Fibroblast of skin of right quadriceps (primary cell): ENCODE measurements around the gene DSE.
"Not testable (repeated sequence)": the region's sequence is repeated elsewhere in the genome, so short reads cannot be mapped to it uniquely, and the experiment has no call there.

Source experiments
- DNase-seq: peaks from one replicate; pipeline ENCODE4 v3.0.0-alpha.2; 2013

DSE gene

DNA sequence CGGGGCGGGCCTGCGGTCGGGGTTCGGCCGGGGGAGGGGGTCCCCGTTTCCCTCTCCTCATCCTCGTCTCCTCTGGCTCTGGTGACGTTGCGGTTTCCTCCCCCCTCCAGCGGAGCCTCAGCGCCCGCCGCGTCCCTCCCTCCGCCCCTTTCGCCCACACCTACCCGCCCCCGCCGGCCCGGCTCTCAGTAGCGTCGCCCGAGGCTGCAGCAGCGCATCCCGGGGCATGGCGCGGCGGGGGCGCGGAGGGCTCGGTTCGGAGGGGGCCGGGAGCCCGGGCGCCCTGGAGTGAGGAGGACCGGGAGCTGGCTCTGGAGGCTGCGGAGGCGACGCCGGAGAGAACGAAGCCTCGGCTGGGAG is at the start of gene DSE:
Gene DSE (plus strand): TSS at position 188 of the 360 bp plus-strand sequence. CDS start 28,304 bp downstream, outside the sequence.
- peak; percentile 89 for DNase-seq

DNA sequence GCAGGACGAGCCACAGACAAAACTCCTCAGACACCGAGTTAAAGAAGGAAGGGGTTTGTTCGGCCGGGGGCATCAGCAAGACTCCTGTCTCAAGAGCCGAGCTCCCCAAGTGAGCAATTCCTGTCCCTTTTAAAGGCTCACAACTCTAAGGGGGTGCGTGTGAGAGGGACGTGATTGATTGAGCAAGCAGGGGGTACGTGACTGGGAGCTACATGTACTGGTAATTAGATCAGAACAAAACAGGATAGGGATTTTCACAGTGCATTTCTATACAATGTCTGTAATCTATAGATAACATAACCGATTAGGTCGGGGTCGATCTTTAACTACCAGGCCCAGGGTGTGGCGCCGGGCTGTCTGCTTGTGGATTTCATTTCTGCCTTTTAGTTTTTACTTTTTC is 48.8 kb upstream of the DSE start:
- DNase-seq: not testable (repeated sequence)

DNA sequence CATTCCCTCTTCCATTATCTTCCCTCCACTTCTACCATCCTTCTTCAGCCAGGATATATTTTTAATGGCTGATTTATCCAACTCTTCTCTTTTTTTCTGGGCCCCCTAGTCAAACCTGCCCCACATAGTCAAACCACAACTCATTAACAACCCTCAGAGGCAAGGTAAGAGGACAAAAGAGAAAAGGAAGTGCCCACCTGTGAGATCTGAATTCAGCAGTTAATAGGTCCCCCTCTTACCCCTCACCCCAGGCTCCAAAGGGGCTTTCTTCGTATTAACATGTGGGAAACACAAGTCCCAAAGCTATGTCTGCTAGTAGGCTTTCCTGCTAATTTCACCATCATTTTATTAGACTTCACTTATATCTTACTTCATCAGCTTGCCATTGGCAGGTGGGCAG is 46.9 kb upstream of the DSE start:
- DNase-seq: no peak

DNA sequence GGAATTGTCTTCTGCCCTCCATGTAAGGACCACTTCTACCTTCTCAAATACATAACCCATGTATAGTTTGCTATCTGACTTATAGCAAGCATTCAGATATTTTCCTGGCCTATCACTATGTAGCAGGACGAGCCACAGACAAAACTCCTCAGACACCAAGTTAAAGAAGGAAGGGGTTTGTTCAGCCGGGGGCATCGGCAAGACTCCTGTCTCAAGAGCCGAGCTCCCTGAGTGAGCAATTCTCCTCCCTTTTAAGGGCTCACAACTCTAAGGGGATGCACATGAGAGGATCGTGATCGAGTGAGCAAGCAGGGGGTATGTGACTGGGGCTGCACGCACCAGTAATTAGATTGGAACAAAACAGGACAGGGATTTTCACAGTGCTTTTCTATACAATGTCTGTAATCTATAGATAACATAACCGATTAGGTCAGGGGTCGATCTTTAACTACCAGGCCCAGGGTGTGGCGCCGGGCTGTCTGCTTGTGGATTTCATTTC is 45.1 kb upstream of the DSE start:
- DNase-seq: not testable (repeated sequence)

DNA sequence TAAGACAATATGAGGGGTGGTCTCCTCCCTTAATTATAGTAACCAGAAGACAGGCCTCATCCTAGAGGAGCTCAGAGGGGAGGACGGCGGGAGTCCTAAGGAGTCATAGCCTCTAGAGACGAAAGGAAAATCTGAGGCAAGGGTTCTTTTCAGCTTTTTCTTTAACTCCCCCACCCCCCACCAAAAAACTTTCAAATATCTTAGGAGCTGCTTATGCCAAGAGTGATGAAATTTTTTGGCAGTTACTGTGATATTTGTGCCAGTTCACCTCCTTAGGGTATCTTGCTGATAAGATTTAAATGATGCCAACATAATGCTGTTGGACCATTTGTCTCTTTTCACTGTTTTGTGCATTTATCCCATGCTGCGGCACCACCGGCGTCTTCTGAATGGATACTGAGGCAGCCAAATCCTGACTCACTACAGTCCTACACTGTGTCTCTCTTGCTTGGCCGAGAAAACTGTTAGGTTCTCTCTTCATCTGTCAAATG is 44.5 kb upstream of the DSE start:
- DNase-seq: no peak

DNA sequence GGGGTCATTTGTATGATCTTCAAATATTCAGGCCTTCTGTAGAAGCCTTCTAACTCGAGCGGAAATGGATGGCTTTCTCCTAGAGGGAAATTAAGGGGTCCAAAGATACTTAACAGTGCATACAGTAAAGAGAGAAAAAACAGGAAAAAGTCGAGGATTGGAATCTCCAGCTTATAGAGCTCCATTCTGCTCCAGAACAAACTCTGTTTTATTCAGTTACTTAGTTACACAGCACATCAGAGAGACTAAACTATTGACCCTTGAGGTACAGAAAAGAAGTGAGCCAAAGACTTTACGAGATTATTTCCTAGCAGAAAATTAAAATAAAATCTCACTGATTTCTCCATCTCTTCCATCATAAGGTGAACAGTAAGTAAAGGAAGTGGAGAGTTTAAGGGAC is 43.8 kb upstream of the DSE start:
- no peak for DNase-seq

DNA sequence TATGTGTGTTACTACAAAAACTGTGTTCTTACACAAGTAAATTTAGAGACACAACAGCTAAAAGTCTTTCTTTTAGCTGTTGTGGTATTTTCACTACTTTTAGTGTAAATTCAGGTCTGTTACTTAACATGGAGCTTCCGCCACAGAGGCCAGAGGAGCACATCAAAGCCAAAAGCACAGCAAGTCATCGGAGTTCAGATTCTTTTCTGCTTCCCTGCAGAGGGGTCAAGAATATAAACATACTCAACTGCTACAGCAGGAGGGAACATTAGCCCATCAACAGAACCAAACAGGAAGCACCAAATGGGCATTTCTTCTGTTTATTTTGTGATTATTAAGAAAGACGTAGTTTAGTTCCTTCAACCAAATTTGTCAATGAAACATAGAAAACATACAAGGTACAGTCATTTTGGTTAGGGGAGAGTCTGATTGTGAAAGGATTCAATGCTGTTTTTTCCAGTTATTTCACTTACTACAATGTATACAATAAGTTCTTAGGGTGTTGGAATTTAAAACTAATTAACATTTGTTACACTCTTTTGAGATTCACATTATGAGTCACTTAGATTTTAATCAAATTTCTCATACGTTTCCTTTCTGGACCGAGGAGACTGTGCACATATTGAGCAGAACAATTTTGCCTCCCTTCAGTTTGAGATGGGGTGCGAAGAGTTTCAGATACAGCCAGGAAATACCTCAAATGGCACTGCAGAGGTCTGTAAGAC is 42.8 kb upstream of the DSE start:
- DNase-seq: no peak

DNA sequence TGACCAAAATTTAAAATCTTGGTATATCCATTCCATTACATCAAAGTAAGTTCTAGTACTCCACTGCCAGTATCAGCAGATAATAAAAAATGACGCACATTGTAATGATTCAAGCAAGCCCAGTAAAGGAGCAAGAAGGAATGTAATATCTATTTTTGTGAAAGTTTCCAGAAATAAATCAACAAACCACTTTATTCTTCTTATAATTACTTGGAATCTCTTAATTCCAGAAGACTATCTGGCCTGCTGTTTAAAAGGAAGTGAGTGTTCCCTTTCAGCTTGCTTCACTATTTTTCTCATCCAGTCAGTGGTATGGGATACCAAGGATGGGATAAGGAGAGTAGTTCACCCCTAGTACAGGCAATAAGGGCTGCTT is 42.2 kb upstream of the DSE start:
- DNase-seq: peak; percentile 69

DNA sequence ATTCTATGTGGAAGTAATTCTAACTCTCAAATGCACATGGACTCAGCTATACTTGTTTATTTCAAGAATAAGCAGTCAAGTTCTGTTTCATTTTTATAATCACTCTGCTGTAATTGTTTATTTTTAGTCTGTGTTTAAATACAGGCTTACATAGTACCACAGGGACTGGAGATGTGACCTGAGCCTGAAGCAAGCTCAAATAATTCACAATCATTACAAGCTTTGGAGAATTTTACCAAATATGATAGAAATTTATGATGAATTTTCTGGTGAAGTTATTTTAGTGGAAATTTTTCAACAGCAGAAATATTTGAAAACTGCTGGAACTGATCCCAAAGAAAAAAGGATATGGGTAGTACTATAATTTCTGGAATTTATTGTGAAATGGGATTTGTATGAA is 41.6 kb upstream of the DSE start:
- peak; percentile 65 for DNase-seq

DNA sequence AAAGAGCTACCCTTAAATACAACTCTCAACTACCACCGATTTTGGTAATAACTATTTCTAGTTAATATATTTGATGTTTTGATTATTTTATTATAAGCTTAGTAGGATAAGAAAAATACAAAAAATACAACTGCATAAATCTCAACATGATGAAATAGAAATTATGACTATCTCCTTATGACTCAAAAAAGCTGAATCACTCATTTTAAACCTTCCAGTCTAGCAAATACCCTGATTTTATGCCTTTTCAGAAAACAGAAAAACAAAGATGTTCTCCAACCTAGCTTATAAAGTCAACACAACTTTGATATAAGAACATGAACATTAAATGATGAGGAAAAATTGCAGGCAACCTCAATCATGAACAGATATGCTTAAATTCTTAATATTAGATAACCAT is 40.2 kb upstream of the DSE start:
- DNase-seq: peak; percentile 13

DNA sequence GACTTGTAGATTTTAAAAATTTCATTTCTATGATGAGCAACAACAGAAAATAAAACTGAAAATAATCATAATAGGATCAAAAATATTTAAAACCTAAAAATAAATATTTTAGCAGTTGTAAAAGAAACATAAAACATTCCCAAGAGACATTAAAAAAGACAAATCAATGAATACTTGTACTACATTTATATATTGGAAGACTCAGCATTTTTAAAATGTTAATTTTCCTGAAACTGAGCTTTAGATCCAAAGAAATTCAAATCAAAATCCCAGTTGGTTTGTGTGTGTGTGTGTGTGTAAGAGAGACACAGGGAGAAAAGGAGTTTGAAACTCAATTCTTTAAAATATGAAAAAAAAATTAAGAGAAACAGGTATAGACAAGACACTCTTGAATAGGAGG is 38.7 kb upstream of the DSE start:
- no peak for DNase-seq

DNA sequence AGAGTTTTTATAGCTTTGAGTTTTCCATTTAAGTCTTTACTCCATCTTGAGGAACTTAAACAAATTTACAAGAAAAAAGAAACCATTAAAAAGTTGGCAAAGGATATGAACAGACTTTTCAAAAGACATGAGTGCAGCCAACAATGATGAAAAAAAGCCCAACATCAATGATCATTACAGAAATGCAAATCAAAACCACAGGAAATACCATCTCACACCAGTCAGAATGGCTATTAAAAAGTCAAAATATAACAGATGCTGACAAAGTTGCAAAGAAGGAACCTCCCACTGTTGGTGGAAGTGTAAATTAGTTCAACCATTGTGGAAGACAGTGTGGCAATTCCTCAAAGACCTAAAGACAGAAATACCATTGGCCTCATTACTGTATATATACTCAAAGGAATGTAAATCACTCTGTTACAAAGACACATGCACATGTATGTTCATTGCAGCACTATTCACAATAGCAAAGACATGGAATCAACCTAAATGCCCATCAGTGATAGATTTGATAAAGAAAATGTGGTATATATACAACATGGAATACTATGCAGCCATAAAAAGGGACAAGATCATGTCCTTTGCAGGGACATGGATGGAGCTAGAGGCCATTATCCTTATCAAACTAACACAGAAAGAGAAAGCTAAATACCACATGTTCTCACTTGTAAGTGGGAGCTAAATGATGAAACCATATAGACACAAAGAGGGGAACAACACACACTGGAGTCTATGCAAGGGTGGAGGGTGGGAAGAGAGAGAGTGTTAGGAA is 35.9 kb upstream of the DSE start:
- peak; percentile 82 for DNase-seq

DNA sequence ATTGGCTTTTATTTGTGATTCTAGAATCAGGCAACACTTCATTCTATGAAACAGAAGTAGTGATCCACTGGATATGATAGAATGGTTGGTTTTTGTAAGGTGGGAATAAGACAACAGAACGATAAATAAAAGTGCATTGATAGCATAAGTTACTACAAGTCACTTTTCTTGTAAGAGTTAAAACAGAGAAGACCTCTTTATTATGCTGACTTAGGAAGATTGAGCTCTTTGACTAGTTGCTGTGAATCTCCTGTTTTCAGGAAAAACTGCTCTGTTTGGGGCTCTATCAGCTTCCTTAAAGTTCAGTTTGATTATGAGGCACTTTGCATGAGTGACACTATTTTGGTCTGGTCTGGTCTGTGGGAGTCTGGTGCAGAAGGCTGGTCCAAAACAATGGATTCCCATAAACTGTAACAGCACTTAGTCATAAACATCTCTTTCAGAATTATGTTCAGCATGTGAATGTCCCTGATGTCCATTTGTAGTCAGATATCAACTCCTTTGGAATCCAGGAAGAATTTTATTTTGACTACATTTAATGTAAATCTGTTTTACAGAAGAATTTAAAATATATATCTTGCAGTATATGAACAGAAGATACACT is 35.0 kb upstream of the DSE start:
- no peak for DNase-seq

DNA sequence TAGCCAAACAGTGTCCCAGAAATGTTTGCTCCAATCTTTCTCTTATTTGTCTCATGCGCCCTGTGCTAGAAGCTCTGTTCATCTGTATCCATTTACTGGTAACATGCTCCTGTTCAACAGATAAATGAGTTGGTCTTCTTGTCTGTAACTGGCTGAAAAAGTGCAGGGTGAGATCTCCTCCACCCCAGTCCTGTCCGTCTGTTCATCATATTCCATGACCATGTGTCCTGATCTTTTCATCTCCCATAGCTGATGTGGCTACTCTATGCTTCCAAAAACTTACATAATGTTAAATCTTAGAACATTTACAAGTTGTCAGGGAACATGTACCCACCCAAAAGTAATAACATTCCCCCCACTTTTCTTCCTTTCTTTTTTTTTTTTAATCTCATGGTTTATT is 31.8 kb upstream of the DSE start:
- no peak for DNase-seq

DNA sequence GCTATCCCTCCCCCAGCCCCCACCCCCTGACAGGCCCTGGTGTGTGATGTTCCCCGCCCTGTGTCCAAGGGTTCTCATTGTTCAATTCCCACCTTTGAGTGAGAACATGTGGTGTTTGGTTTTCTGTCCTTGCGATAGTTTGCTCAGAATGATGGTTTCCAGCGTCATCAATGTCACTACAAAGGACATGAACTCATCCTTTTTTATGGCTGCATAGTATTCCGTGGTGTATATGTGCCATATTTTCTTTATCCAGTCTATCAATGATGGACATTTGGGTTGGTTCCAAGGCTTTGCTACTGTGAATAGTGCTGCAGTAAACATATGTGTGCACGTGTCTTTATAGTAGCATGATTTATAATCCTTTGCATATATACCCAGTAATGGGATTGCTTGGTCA is 30.1 kb upstream of the DSE start:
- not testable (repeated sequence) for DNase-seq

DNA sequence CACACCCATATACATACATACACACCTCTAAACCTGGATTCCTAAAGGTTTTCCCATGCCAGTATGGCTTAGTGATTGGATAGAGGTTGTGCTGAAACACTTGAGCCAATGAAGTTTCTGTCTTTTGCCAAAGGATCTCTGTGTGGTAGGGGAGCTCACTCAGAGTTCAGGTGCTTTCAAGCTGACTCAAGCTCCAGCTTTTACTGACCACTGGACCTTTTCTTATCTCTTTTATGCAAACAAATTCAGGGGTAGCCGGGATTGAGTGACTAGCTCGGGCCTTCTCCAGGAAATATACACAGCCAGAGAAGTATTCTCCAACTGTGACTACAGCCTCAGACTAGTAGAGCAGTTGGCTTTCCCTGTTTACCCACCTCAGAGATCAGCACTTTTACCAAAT is 21.5 kb upstream of the DSE start:
- DNase-seq: no peak

DNA sequence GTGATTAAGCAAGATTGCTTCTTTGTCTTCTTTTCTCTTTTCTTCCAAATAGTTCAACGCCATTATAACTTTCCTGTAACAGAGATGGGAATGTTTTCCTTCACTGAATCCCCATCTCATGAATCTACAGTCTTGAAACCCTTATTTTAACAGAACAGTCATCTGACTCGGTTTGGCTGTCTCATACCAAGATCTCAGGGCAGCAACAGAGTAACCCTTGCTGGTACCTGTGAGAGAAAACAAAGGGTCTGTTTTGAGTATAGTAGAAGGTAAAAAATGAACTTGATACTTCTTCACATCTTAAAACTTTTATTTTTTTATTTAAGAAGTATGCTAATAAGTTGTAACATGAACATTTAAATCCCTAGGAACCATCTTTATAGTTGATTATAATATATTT is 19.6 kb upstream of the DSE start:
- DNase-seq: no peak

DNA sequence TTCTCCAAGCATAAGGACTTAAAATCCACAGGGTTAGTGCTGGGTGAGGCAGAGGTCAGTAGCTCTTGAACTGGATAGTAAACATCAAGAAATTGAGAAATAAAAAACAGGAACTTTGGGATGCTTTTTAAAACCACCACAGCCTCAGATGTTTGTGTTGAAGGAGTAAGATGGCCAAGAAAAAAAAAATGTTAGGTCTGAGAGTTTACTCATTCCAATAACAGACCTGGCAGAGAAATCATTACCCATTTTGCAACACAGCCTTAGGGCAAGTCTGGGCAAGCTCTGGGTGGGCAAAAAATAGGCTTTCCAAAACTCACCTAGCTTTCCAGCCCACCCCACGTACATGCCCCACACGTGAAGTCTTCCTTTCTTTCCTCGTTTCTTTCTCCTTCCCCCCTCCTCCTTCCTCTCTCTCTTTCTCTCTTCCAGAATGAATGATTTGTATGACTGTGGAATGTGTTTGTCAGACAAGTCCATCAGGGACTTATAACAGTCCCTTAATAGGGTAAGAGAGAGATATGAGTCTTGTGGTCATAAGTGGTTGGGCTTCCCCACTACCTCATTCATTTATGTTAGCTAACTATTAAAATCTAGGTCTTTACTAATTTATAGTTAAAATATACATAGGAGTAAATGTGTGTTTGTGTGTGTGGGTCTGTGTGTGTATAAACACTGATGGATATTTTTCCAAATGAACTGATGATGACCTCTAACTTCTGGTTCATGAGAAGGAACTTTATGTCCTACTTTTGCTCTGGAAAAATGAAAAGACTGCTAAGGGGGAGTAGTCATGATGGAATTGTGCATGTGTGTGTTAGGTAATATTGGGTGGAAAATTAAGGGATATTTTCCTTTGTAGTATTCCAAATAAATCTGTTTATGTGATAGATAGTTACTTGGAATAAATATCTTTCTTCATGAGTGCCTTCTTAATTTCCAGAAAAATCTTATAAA is 18.0 kb upstream of the DSE start:
- peak; percentile 62 for DNase-seq

DNA sequence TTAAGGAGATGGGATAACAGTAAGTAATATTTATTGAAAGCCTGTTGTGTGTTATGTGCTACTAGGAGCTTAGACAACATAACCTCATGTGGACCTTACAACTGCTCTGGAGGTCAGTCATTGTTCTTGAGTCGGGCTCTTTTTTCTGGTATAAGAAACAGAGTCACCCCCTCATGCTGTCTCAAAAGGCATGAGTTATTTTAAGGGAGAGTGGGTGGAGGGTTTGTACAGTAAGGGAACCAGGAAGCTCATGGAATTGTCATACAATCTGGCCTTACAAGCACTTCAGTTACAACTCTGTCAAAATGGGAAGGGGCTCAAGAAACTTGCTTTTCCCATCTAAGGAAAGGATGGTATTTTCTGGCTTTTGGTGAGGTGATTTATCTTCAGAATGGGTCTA is 16.5 kb upstream of the DSE start:
- no peak for DNase-seq

DNA sequence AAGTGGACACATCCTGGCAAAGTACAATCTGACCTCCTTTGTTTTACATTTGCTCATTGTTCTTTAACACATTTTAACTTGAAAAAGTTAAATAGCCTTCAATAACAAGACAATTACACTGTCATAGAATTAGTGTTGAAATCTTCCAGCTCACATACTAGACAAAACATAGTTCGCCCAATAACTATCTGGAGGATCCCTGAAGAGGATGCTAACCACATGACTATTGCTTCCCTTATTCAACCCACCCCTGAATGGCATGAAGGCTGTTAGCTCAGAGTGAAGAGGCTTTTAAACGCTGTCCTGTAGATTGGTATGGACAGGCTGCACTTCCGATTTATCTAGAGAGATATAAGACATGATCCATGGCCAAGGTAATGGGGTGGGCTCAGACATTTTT is 15.0 kb upstream of the DSE start:
- no peak for DNase-seq

DNA sequence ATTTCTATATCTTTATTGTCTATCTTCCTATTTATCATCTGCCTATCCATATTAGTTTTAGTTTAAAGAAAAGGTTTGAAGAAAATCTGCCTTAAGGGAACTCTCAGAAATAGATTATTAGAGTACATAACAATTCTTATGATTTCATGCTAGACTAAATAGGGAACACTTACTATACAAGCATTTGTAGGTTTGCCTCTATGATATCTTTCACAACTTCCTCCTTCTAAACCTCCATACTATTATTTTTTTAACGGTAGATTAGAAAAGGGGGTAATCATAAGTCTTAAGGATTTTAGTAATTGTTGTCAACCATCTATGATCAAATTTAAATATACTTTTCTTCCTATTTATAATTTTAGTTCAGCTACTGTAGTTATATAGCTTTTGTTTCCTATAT is 11.6 kb upstream of the DSE start:
- DNase-seq: no peak

DNA sequence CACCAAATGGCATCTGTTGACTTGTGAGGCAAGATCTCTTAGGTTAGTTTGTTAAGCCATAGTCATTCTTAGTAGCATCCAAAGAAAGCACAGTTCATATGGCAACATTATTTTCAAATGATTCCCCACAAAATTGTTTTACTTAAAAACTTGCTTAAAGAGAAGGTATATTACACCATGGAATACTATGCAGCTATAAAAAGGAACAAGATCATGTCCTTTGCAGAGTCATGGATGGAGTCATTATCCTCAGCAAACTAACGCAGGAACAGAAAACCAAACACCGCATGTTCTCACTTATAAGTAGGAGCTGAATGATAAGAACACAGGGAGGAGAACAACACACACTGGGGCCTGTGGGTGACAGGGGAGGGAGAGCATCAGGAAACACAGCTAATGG is 10.9 kb upstream of the DSE start:
- no peak for DNase-seq

DNA sequence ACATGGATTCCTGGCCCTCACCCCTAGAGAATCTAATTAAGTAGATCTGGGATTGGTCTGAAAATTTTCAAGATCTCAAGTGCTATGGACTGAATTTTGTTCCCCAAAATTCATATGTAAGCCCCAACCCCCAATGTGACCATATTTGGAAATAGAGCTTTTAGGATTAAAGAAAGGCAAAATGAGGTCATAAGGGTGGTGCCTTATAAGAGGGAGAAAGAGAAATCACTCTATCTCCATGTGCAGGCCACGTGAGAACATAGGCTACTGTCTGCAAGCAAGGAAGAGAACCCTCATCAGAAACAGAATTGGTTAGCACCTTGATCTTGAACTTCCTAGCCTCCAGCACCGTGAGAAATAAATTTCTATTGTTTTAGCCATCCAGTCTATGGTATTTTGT is 8.5 kb upstream of the DSE start:
- DNase-seq: no peak
